ENCODE results near the gene RBM20. TPM values are rescaled to one million over a fixed set of nuclear protein-coding genes. Genes with fewer than 3 reads are reported as not detected.

Gene RBM20
- total RNA-seq, 1 donor from 2014 or later = 3.3 TPM

DNA sequence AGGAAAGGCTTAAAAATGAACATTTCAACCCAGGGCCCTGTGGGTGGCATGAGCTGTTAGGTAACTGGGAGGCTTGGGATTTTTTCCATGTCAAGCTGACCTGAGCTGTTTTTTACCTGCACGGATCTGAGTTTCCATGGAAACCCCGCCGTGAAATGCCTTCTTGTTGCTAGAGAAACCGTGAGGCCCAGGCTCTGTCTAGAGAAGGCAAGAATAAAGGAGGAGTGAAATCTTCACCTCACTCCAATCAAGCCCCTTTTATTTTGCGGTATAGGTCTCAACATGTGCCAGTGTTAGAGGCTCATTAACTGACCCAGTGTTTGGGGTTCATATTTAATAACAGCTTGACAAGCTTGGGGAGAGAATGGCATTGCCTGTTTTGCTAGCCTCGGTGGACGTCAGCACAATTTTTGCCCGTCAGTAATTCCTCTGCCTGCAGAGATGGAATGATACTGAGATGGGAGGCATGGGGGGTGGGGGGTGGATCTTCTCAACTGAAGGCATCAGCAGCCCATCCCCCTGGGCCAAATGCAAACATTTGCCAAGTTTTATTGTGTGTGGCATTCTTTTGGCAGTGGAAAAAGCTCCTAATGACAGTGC, 178.7 kb downstream of the RBM20 start:
- H3K27me3 ChIP-seq (ENCODE audit: control insufficient read depth, insufficient read depth, low read length) = no peaks in the 10 kb centered on the region
- TF ChIP-seq CTCF (IDR thresholded peaks at IDR 0.05; ENCODE audit: insufficient read depth, low read length, poor library complexity, severe bottlenecking) = no peak
- no peak overlapping the region for H3K4me3 ChIP-seq (ENCODE audit: low read depth, low read length)
- no peaks in the 10 kb centered on the region for H3K36me3 ChIP-seq (ENCODE audit: control insufficient read depth, insufficient read depth, low read length)
- DNase-seq (ENCODE audit: low read depth) = no peak

- Histone ChIP-seq H3K36me3 (ENCODE audit: control insufficient read depth, insufficient read depth, low read length) (no peaks in the 10 kb centered on the region), H3K27me3 (ENCODE audit: control insufficient read depth, insufficient read depth, low read length) (no peaks in the 10 kb centered on the region), H3K4me3 (ENCODE audit: low read depth, low read length) (no peak overlapping the region)
- DNase-seq (ENCODE audit: low read depth) = no peak
- no peak for TF ChIP-seq CTCF (IDR thresholded peaks at IDR 0.05; ENCODE audit: insufficient read depth, low read length, poor library complexity, severe bottlenecking)
These were observed 180.0 kb downstream of the RBM20 start for GRCh38 chr10:110824152-110824441.

DNA sequence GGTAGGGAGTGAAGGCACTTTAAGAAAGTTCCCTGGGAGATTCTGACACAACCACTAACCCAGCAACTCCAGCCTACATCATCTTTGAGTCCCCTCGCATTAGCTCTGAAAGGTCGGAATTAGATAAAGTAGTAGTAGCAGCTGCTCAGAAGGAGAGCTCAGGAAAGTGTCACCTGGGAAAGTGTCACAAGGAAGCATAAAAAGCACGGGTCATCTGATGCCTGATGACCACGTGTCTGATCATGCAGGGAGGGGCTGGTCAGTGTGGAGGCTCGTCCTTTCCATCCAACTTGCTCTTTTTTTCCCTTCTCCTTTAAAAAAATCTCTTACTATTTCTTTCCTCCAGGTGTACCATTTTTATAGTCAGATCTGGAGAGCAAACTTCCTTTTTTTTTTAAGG, 180.5 kb downstream of the RBM20 start:
- no peak for TF ChIP-seq CTCF (IDR thresholded peaks at IDR 0.05; ENCODE audit: insufficient read depth, low read length, poor library complexity, severe bottlenecking)
- Histone ChIP-seq H3K27me3 (ENCODE audit: control insufficient read depth, insufficient read depth, low read length) (no peaks in the 10 kb centered on the region), H3K4me3 (ENCODE audit: low read depth, low read length) (no peak overlapping the region), H3K36me3 (ENCODE audit: control insufficient read depth, insufficient read depth, low read length) (no peaks in the 10 kb centered on the region)
- no peak for DNase-seq (ENCODE audit: low read depth)

- no peaks in the 10 kb centered on the region for H3K36me3 ChIP-seq (ENCODE audit: control insufficient read depth, insufficient read depth, low read length)
- H3K4me3 ChIP-seq (ENCODE audit: low read depth, low read length) = no peak overlapping the region
- no peak for TF ChIP-seq CTCF (IDR thresholded peaks at IDR 0.05; ENCODE audit: insufficient read depth, low read length, poor library complexity, severe bottlenecking)
- no peak for DNase-seq (ENCODE audit: low read depth)
- H3K27me3 ChIP-seq (ENCODE audit: control insufficient read depth, insufficient read depth, low read length) = no peaks in the 10 kb centered on the region
These were observed 181.4 kb downstream of the RBM20 start for GRCh38 chr10:110825508-110825907.

DNA sequence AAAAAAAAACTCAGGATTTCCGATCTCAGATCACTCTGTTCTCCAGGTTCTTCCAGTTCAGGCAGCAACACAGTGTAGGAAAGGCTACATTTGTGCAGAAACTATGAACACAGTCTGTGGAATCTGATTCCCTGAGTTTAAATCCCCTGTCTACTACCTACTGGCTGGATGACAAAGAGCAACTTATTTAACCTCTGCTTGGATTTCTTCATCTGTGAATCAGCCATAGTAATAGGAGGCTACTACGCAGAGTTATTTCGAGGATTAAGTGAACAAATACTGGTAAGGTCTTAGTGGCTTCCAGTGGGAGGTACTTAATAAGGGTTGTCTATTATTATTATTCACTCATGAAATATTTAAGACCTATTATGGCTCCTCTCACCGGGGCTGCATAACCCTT, 183.3 kb downstream of the RBM20 start:
- DNase-seq (ENCODE audit: low read depth) = no peak

More for the DNA sequence above, 183.3 kb downstream of the RBM20 start:
- Histone ChIP-seq H3K4me3 (ENCODE audit: low read depth, low read length) (no peak overlapping the region), H3K27me3 (ENCODE audit: control insufficient read depth, insufficient read depth, low read length) (no peaks in the 10 kb centered on the region), H3K36me3 (ENCODE audit: control insufficient read depth, insufficient read depth, low read length) (no peaks in the 10 kb centered on the region)
- no peak for TF ChIP-seq CTCF (IDR thresholded peaks at IDR 0.05; ENCODE audit: insufficient read depth, low read length, poor library complexity, severe bottlenecking)
